Transverse colon (tissue), 4 donors: ENCODE results near the gene KLRF1. TPM values are rescaled to one million over a fixed set of nuclear protein-coding genes. Genes with fewer than 3 reads are reported as not detected.

Experiments
- DNase-seq: peaks from one replicate; pipeline ENCODE4 v3.0.0-alpha.2; 2019
- H3K27ac ChIP-seq, 4 donors: fragments of 200-600 bp; sonication (generic); 2 replicates each; pipeline ENCODE4 v1.5.1; 2016 to 2018; ENCODE audit warnings: inconsistent platforms in 4 of 4
- H3K27me3 ChIP-seq: fragments of 200-600 bp; sonication (generic); 2 replicates; pipeline ENCODE4 v1.5.1; 2017; ENCODE audit warnings: inconsistent platforms
- H3K36me3 ChIP-seq, 4 donors: fragments of 200-600 bp; sonication (generic); 2 replicates each; pipeline ENCODE4 v1.5.1; 2017 to 2019; ENCODE audit warnings: inconsistent platforms in 4 of 4
- H3K4me1 ChIP-seq, 4 donors: fragments of 200-600 bp; sonication (generic); 2 replicates each; pipeline ENCODE4 v1.5.1; 2017 to 2020; ENCODE audit warnings: inconsistent platforms in 4 of 4
- H3K4me3 ChIP-seq, 4 donors: fragments of 200-600 bp; sonication (generic); 1 replicate in 1 of 4; 2 replicates in 3 of 4; pipeline versions ENCODE4 v1.5.1 to v1.6.1; 2017 to 2019; ENCODE audit warnings: inconsistent platforms in 4 of 4
- H3K9me3 ChIP-seq, 2 donors: fragments of 200-600 bp; sonication (generic); 2 replicates each; pipeline ENCODE4 v1.5.1; 2017 to 2019; ENCODE audit warnings: inconsistent platforms in 2 of 2
- CTCF ChIP-seq, 5 experiments: fragments of 200-600 bp in 3 of 5; fragments of 450-650 bp in 2 of 5; sonication (generic) in 3 of 5; IDR thresholded peaks; 1 replicate in 2 of 5; 2 replicates in 3 of 5; pipeline ENCODE4 v1.5.1; 2016 to 2017; ENCODE audit warnings: antibody characterized with exemption in 5 of 5, inconsistent platforms in 3 of 5, mild to moderate bottlenecking in 2 of 5, moderate library complexity in 1 of 5
- EP300 ChIP-seq: sonication (generic); formaldehyde crosslinking; IDR thresholded peaks from one replicate; pipeline ENCODE4 v1.6.1; 2017; ENCODE audit warnings: antibody characterized with exemption, low read depth
- POLR2A ChIP-seq: fragments of 450-650 bp; IDR thresholded peaks from one replicate; pipeline ENCODE4 v1.6.1; 2016; ENCODE audit warnings: antibody characterized with exemption, mild to moderate bottlenecking, moderate library complexity
- POLR2AphosphoS5 ChIP-seq, 3 donors: sonication (generic); formaldehyde crosslinking; IDR thresholded peaks; one replicate each; pipeline ENCODE4 v1.6.1; 2016; ENCODE audit warnings: antibody characterized with exemption in 3 of 3
- WGBS, 2 donors: methylation state at CpG; one replicate each; pipeline ENCODE4 v1.1.5; 2018; ENCODE audit warnings: low coverage in 1 of 2; 5-methylcytosine and 5-hydroxymethylcytosine counted together
- in situ Hi-C, 4 donors: fragments of 200-750 bp; cut with MboI; loops; one replicate each; pipeline versions ENCODE4 v1.15.0 to v1.15.1; 2017; ENCODE audit warnings: low sequenced_read_pairs in 3 of 4, low pct_ligation_motif_present in 1 of 4, low pct_unique_long_range_greater_than_20kb in 1 of 4
- intact Hi-C: fragments of 100-400 bp; cut with DNase I; formaldehyde crosslinking; loops from one replicate; pipeline ENCODE4 v1.15.1; 2023; ENCODE audit warnings: low total_unique reads
- total RNA-seq, 4 donors: library from RNA; depleted of rRNA; stranded (reverse); fragments of >200 nt; gene quantifications; one replicate each; pipeline ENCODE4 v1.1.0, GENCODE V29; 2016

The KLRF1 gene
- total RNA-seq, 4 donors from 2014 or later, result not detected

- WGBS, 2 donors, result 57 to 76% methylated on average over 2 of the region's 2 CpGs
- H3K36me3 ChIP-seq, result no peaks in the 10 kb centered on the region
- no peaks in the 10 kb centered on the region for H3K27me3 ChIP-seq
- intact Hi-C loops (no loop called here), in situ Hi-C loops (loop anchor here in 1 of 4 donors (10.0 kb wide), 1 partner anchor 114 kb away; no protein-coding TSS in a partner anchor)
- H3K4me3 ChIP-seq, result no peak overlapping the region
- no peaks in the 10 kb centered on the region for H3K9me3 ChIP-seq
- no peaks in the 10 kb centered on the region for H3K4me1 ChIP-seq
- H3K27ac ChIP-seq, result no peak overlapping the region
- DNase-seq, result no peak
- TF ChIP-seq POLR2AphosphoS5 (IDR thresholded peaks at IDR 0.05), result no peak
These were observed 16.6 kb upstream of the KLRF1 start for GRCh38 chr12:9810671-9811070.

- Histone ChIP-seq H3K9me3 (no peaks in the 10 kb centered on the region), H3K27me3 (no peaks in the 10 kb centered on the region), H3K36me3 (no peaks in the 10 kb centered on the region), H3K4me3 (no peak overlapping the region), H3K27ac (no peak overlapping the region), H3K4me1 (no peaks in the 10 kb centered on the region)
- 73 to 87% methylated on average over 5 of the region's 5 CpGs for WGBS, 2 donors
- in situ Hi-C loops, result loop anchor here in 1 of 4 donors (10.0 kb wide), 1 partner anchor 113 kb away; no protein-coding TSS in a partner anchor
- intact Hi-C loops, result no loop called here
- DNase-seq, result no peak
- TF ChIP-seq CTCF (IDR thresholded peaks at IDR 0.05), result no peak
- no peak for TF ChIP-seq POLR2A
- no peak for TF ChIP-seq POLR2AphosphoS5 (IDR thresholded peaks at IDR 0.05)
- TF ChIP-seq EP300, result no peak
These were observed 15.7 kb upstream of the KLRF1 start for GRCh38 chr12:9811621-9812020.

GRCh38 chr12:9813821-9814798 is 13.2 kb upstream of the KLRF1 start:
- no peak overlapping the region for H3K27ac ChIP-seq
- H3K27me3 ChIP-seq, result no peaks in the 10 kb centered on the region
- H3K9me3 ChIP-seq, result no peaks in the 10 kb centered on the region
- DNase-seq, result peak; percentile 82
- H3K4me1 ChIP-seq, result no peaks in the 10 kb centered on the region
- H3K4me3 ChIP-seq, result peak overlapping the region in 1 of 4 donors; percentile 26
- intact Hi-C loops (no loop called here), in situ Hi-C loops (loop anchor here in 1 of 4 donors (10.0 kb wide), 1 partner anchor 111 kb away; no protein-coding TSS in a partner anchor)
- no peak for TF ChIP-seq EP300
- peak; percentile 60 to 72 (median 67) for TF ChIP-seq CTCF (IDR thresholded peaks at IDR 0.05)
- no peak for TF ChIP-seq POLR2AphosphoS5 (IDR thresholded peaks at IDR 0.05)
- no peak for TF ChIP-seq POLR2A
- WGBS, 2 donors, result 47% methylated on average over 30 of the region's 32 CpGs; no CpG with 5 or more reads in 1 of the 2 donors
- no peaks in the 10 kb centered on the region for H3K36me3 ChIP-seq

- no peak for TF ChIP-seq EP300
- no peak for TF ChIP-seq CTCF (IDR thresholded peaks at IDR 0.05)
- TF ChIP-seq POLR2AphosphoS5 (IDR thresholded peaks at IDR 0.05), result no peak
- no peak for TF ChIP-seq POLR2A
- 92% methylated on average over 9 of the region's 9 CpGs; no CpG with 5 or more reads in 1 of the 2 donors for WGBS, 2 donors
- no peak overlapping the region for H3K27ac ChIP-seq
- no peak overlapping the region for H3K4me3 ChIP-seq
- no peaks in the 10 kb centered on the region for H3K9me3 ChIP-seq
- in situ Hi-C loops (no loop called here), intact Hi-C loops (no loop called here)
- H3K4me1 ChIP-seq, result no peaks in the 10 kb centered on the region
- H3K36me3 ChIP-seq, result no peaks in the 10 kb centered on the region
- H3K27me3 ChIP-seq, result no peaks in the 10 kb centered on the region
- no peak for DNase-seq
These were observed 6.9 kb upstream of the KLRF1 start for GRCh38 chr12:9820281-9820930.
